Prostate gland (tissue), 2 donors: Measurements from ENCODE around the gene GLS. TPM values are rescaled to one million over a fixed set of nuclear protein-coding genes. Genes with fewer than 3 reads are reported as not detected.
"Not testable (repeated sequence)": the region's sequence is repeated elsewhere in the genome, so short reads cannot be mapped to it uniquely, and the experiment has no call there.

Experiments
- DNase-seq: peaks from one replicate; pipeline ENCODE4 v3.0.0-alpha.2; 2019; ENCODE audit warnings: low spot score
- H3K27ac ChIP-seq, 2 donors: fragments of 200-600 bp; sonication (generic); 2 replicates each; pipeline ENCODE4 v1.5.1; 2017 to 2019
- H3K27me3 ChIP-seq: fragments of 200-600 bp; sonication (generic); replicated peaks from 2 replicates; pipeline ENCODE4 v1.5.1; 2019; ENCODE audit not compliant: insufficient read depth
- H3K36me3 ChIP-seq, 2 donors: fragments of 200-600 bp; sonication (generic); 1 replicate in 1 of 2; 2 replicates in 1 of 2; pipeline versions ENCODE4 v1.5.1 to v1.8.1; 2017 to 2019
- H3K4me1 ChIP-seq: fragments of 200-600 bp; sonication (generic); replicated peaks from 2 replicates; pipeline ENCODE4 v1.5.1; 2019
- H3K4me3 ChIP-seq, 2 donors: fragments of 200-600 bp; sonication (generic); 2 replicates each; pipeline ENCODE4 v1.5.1; 2017 to 2019
- H3K9me3 ChIP-seq: fragments of 200-600 bp; sonication (generic); 2 replicates; pipeline ENCODE4 v1.5.1; 2017
- POLR2A ChIP-seq: fragments of 450-650 bp; IDR thresholded peaks from one replicate; pipeline ENCODE4 v1.6.1; 2016; ENCODE audit warnings: antibody characterized with exemption, mild to moderate bottlenecking
- POLR2AphosphoS5 ChIP-seq: sonication (generic); formaldehyde crosslinking; IDR thresholded peaks from one replicate; pipeline ENCODE4 v1.6.1; 2017; ENCODE audit warnings: antibody characterized with exemption
- WGBS: methylation state at CpG from one replicate; pipeline ENCODE4 v1.1.5; 2018; 5-methylcytosine and 5-hydroxymethylcytosine counted together
- intact Hi-C: fragments of 100-400 bp; cut with DNase I; formaldehyde crosslinking; loops from one replicate; pipeline ENCODE4 v1.14.2; 2022
- total RNA-seq, 2 donors: library from RNA; depleted of rRNA; stranded (reverse); fragments of >200 nt; gene quantifications; one replicate each; pipeline ENCODE4 v1.1.0, GENCODE V29; 2016
- TF ChIP-seq, protein P1 (sequence below), 4 experiments: fragments of 200-600 bp in 2 of 4; fragments of 450-650 bp in 2 of 4; sonication (generic) in 2 of 4; IDR thresholded peaks; 1 replicate in 3 of 4; 2 replicates in 1 of 4; pipeline ENCODE4 v1.5.1; 2016 to 2019; ENCODE audit warnings: antibody characterized with exemption in 4 of 4, mild to moderate bottlenecking in 2 of 4, moderate library complexity in 2 of 4

Gene GLS
- total RNA-seq, 2 donors from 2014 or later, result 30.6 to 74.9 TPM

DNA sequence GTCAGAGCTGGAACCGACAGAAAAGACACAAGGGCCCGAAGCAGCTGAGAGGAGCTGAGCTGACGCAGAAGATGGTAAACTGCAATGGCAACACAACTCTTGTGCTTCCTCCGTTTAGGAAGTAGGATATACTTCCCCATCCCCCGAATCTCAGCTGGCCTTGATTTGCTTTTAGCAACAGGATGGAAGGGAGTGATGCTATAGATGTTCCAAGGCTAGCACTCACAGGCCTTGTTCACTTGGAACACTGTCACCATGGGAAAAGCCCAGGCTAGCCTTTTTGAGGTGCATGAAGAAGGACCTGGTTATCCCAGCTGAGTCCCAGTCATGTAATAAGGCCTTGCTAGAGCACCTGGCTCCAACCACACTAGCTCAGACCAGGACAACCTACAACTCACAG is 107.3 kb downstream of the GLS start:
- intact Hi-C loops, result no loop called here
- H3K4me1 ChIP-seq, result no peaks in the 10 kb centered on the region
- no peak for TF ChIP-seq POLR2AphosphoS5
- no peak for TF ChIP-seq POLR2A
- TF ChIP-seq, protein P1, sequence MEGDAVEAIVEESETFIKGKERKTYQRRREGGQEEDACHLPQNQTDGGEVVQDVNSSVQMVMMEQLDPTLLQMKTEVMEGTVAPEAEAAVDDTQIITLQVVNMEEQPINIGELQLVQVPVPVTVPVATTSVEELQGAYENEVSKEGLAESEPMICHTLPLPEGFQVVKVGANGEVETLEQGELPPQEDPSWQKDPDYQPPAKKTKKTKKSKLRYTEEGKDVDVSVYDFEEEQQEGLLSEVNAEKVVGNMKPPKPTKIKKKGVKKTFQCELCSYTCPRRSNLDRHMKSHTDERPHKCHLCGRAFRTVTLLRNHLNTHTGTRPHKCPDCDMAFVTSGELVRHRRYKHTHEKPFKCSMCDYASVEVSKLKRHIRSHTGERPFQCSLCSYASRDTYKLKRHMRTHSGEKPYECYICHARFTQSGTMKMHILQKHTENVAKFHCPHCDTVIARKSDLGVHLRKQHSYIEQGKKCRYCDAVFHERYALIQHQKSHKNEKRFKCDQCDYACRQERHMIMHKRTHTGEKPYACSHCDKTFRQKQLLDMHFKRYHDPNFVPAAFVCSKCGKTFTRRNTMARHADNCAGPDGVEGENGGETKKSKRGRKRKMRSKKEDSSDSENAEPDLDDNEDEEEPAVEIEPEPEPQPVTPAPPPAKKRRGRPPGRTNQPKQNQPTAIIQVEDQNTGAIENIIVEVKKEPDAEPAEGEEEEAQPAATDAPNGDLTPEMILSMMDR (IDR thresholded peaks at IDR 0.05), result no peak
- no peaks in the 10 kb centered on the region for H3K9me3 ChIP-seq
- peaks cover 9 to 10% of the 10 kb centered on the region in 2 donors for H3K36me3 ChIP-seq
- no peak for DNase-seq
- no peak overlapping the region for H3K4me3 ChIP-seq
- WGBS, result 95% methylated on average over 5 of the region's 5 CpGs
- H3K27ac ChIP-seq, result no peak overlapping the region
- no peaks in the 10 kb centered on the region for H3K27me3 ChIP-seq

GRCh38 chr2:190988910-190989309 is 108.3 kb downstream of the GLS start:
- Histone ChIP-seq H3K27ac (no peak overlapping the region), H3K9me3 (no peaks in the 10 kb centered on the region), H3K36me3 (peaks cover 5 to 9% of the 10 kb centered on the region in 2 donors), H3K27me3 (no peaks in the 10 kb centered on the region), H3K4me1 (no peaks in the 10 kb centered on the region), H3K4me3 (no peak overlapping the region)
- no peak for DNase-seq
- intact Hi-C loops, result no loop called here
- WGBS, result 78% methylated on average over 3 of the region's 3 CpGs
- no peak for TF ChIP-seq POLR2A
- TF ChIP-seq, protein P1 (IDR thresholded peaks at IDR 0.05), result no peak
- no peak for TF ChIP-seq POLR2AphosphoS5

DNA sequence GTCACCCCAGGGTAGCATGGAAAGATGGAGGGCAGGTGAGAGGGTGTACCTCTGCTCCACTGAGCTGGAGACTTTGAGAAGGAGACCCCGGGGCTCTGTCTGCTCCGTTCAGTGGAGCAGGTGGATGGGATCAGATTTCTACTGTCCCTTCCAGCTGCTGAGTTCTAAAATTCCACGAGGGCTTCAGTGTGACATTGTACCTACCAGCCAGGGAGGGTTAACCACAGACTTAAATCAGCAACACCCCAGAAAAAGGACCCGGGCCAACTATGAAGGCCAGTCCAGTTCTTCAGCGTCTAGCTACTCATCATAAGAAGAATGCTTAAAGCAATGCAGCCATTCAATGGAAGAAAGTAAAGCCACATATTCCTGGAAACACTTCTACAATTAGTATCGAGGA is 109.5 kb downstream of the GLS start:
- Histone ChIP-seq H3K27me3 (no peaks in the 10 kb centered on the region), H3K4me1 (no peaks in the 10 kb centered on the region), H3K27ac (no peak overlapping the region), H3K9me3 (no peaks in the 10 kb centered on the region), H3K36me3 (peaks cover 9 to 12% of the 10 kb centered on the region in 2 donors), H3K4me3 (no peak overlapping the region)
- 74% methylated on average over 6 of the region's 6 CpGs for WGBS
- DNase-seq, result no peak
- intact Hi-C loops, result no loop called here
- TF ChIP-seq, protein P1 (IDR thresholded peaks at IDR 0.05), result no peak
- no peak for TF ChIP-seq POLR2A
- TF ChIP-seq POLR2AphosphoS5, result no peak

- Histone ChIP-seq H3K36me3 (peaks cover 2 to 7% of the 10 kb centered on the region in 2 donors), H3K27ac (no peak overlapping the region), H3K9me3 (no peaks in the 10 kb centered on the region), H3K4me1 (no peaks in the 10 kb centered on the region), H3K4me3 (no peak overlapping the region), H3K27me3 (no peaks in the 10 kb centered on the region)
- intact Hi-C loops, result no loop called here
- TF ChIP-seq, protein P1 (IDR thresholded peaks at IDR 0.05), result no peak
- TF ChIP-seq POLR2AphosphoS5 (no peak), POLR2A (no peak)
- DNase-seq, result no peak
- WGBS, result 97% methylated on average over 6 of the region's 6 CpGs
Observed at GRCh38 chr2:190993292-190993643, 112.6 kb downstream of the GLS start.

DNA sequence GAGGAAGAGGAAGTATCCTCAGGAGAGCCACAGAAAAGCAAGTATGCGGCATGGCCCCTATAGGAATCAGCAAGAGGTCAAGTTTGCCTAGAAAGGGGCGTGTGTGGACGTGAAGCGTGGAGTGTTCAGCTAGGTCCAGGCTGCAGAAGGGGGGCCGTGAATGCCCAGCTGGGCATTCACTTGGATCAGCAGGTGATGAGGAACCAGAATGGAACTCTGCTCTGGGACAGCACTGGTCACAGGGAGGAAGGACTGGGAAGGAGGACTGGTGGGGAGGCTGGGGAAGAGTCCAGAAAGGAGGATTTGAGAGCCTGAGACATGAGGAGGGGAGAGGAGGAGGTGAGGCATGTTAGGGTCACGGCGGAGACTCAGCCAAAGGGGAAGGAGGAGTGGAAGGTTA is 113.5 kb downstream of the GLS start:
- TF ChIP-seq, protein P1 (IDR thresholded peaks at IDR 0.05), result no peak
- TF ChIP-seq POLR2AphosphoS5 (no peak), POLR2A (no peak)
- intact Hi-C loops, result no loop called here
- Histone ChIP-seq H3K4me1 (no peaks in the 10 kb centered on the region), H3K36me3 (peaks cover 0 to 7% of the 10 kb centered on the region in 2 donors), H3K4me3 (no peak overlapping the region), H3K27ac (no peak overlapping the region), H3K9me3 (no peaks in the 10 kb centered on the region), H3K27me3 (no peaks in the 10 kb centered on the region)
- DNase-seq, result no peak
- WGBS, result 96% methylated on average over 7 of the region's 7 CpGs

DNA sequence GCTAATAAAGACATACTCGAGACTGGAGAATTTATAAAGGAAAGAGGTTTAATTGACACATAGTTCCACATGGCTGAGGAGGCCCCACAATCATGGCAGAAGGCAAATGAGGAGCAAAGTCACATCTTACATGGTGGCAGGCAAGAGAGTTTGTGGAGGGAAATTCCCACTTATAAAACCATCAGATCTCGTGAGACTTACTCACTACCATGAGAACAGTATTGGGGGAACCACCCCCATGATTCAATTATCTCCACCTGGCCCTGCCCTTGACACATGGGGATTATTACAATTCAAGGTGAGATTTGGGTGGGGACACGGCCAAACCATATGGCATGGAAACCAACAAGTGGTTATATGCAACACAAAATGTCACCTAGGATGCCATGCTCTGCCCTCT is 114.7 kb downstream of the GLS start:
- H3K9me3 ChIP-seq, H3K27me3 ChIP-seq, H3K27ac ChIP-seq, H3K36me3 ChIP-seq, intact Hi-C loops, DNase-seq, H3K4me1 ChIP-seq, H3K4me3 ChIP-seq: not testable (repeated sequence)
- WGBS, result 93% methylated on average over 3 of the region's 3 CpGs
